Hepatocyte (in vitro differentiated cells): ENCODE measurements around the gene ZDHHC13. TPM values are rescaled to one million over a fixed set of nuclear protein-coding genes. Genes with fewer than 3 reads are reported as not detected.

Source experiments
- DNase-seq: peaks from one replicate; pipeline ENCODE4 v3.0.0-alpha.2; 2016; ENCODE audit warnings: low spot score
- H2AFZ ChIP-seq: fragments of 200-600 bp; sonication (generic); 2 replicates; pipeline ENCODE4 v1.6.0; 2016; ENCODE audit warnings: antibody characterized with exemption, mild to moderate bottlenecking
- H3K27ac ChIP-seq: fragments of 200-600 bp; sonication (generic); 2 replicates; pipeline ENCODE4 v1.5.1; 2016; ENCODE audit warnings: mild to moderate bottlenecking
- H3K27me3 ChIP-seq: fragments of 200-600 bp; sonication (generic); 2 replicates; pipeline ENCODE4 v1.6.1; 2016
- H3K36me3 ChIP-seq: fragments of 200-600 bp; sonication (generic); replicated peaks from 2 replicates; pipeline ENCODE4 v1.5.1; 2016; ENCODE audit warnings: low read depth; ENCODE audit not compliant: insufficient read depth
- H3K4me1 ChIP-seq: fragments of 200-600 bp; sonication (generic); 2 replicates; pipeline ENCODE4 v1.5.1; 2016; ENCODE audit warnings: mild to moderate bottlenecking, moderate library complexity; ENCODE audit not compliant: insufficient read depth
- H3K4me2 ChIP-seq: fragments of 200-600 bp; sonication (generic); 2 replicates; pipeline ENCODE4 v1.6.0; 2016
- H3K4me3 ChIP-seq: fragments of 200-600 bp; sonication (generic); 2 replicates; pipeline ENCODE4 v1.5.1; 2016; ENCODE audit warnings: mild to moderate bottlenecking
- H3K79me2 ChIP-seq: fragments of 200-600 bp; sonication (generic); 2 replicates; pipeline ENCODE4 v1.6.0; 2017; ENCODE audit warnings: mild to moderate bottlenecking
- H3K9me2 ChIP-seq: fragments of 200-600 bp; sonication (generic); replicated peaks from 2 replicates; pipeline ENCODE4 v1.6.0; 2017; ENCODE audit warnings: mild to moderate bottlenecking; ENCODE audit not compliant: insufficient read depth
- H3K9me3 ChIP-seq: fragments of 200-600 bp; sonication (generic); 2 replicates; pipeline ENCODE4 v1.5.1; 2016; ENCODE audit warnings: low read depth, mild to moderate bottlenecking
- H4K20me1 ChIP-seq: fragments of 200-600 bp; sonication (generic); 2 replicates; pipeline ENCODE4 v1.6.0; 2016; ENCODE audit warnings: mild to moderate bottlenecking; ENCODE audit not compliant: insufficient read depth, poor library complexity, severe bottlenecking
- EZH2 ChIP-seq: fragments of 200-600 bp; sonication (generic); IDR thresholded peaks from 2 replicates; pipeline ENCODE4 v1.6.1; 2016; ENCODE audit warnings: antibody characterized with exemption, mild to moderate bottlenecking, borderline replicate concordance
- EZH2phosphoT487 ChIP-seq: fragments of 200-600 bp; sonication (generic); IDR thresholded peaks from one replicate; pipeline ENCODE4 v1.6.1; 2018; ENCODE audit warnings: antibody characterized with exemption, mild to moderate bottlenecking, low read depth, moderate library complexity; ENCODE audit not compliant: unreplicated experiment, severe bottlenecking
- WGBS: methylation state at CpG from one replicate; pipeline ENCODE4 v1.1.6; 2016; ENCODE audit warnings: low lambda C conversion rate; ENCODE audit errors: missing lambda C conversion rate; 5-methylcytosine and 5-hydroxymethylcytosine counted together
- polyA plus RNA-seq: library from polyadenylated mRNA; unstranded; fragments of >200 nt; fragmentation: Nextera tagmentation; extraction: Ambion mirVana; gene quantifications from 2 replicates; pipeline ENCODE4 v1.2.1, GENCODE V29; 2016
- total RNA-seq: library from RNA; depleted of rRNA; stranded (reverse); fragments of >200 nt; gene quantifications from 2 replicates; pipeline ENCODE4 v1.2.3, GENCODE V29; 2014
- TF ChIP-seq, protein P1 (sequence below): fragments of 200-600 bp; sonication (generic); IDR thresholded peaks from 2 replicates; pipeline ENCODE4 v1.5.1; 2016; ENCODE audit warnings: antibody characterized with exemption, mild to moderate bottlenecking; ENCODE audit not compliant: poor library complexity

Gene ZDHHC13
- total and polyA plus RNA-seq, 2 experiments from 2014 or later, result 14.6 to 27.1 TPM

DNA sequence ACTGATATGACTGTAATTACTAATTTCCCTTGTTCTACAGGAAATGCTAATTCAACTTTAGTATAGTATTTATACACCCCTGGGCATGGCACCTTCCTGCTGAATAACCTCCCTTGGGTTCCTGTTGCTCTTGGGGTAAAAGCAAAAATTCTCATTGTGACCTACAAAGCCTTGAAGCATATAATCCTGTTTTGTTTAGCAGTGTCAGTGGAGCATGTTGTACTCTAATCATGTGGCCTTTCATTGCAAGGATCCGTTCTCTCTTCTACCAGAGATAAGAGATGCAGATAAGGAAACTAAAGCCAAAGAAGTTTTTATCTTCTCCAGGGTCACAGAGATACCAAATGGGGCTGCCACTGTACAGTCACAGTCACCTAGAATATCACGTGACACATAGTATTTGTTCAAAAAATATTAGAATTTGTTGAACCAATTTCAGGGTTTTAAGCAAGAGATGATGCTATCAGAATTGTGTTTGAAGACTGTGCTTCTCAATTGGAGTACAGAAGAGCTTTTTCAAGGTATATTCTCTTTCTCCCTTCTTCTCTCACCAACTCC, 59.7 kb downstream of the ZDHHC13 start:
- no peak overlapping the region for H3K4me3 ChIP-seq
- TF ChIP-seq, protein P1, sequence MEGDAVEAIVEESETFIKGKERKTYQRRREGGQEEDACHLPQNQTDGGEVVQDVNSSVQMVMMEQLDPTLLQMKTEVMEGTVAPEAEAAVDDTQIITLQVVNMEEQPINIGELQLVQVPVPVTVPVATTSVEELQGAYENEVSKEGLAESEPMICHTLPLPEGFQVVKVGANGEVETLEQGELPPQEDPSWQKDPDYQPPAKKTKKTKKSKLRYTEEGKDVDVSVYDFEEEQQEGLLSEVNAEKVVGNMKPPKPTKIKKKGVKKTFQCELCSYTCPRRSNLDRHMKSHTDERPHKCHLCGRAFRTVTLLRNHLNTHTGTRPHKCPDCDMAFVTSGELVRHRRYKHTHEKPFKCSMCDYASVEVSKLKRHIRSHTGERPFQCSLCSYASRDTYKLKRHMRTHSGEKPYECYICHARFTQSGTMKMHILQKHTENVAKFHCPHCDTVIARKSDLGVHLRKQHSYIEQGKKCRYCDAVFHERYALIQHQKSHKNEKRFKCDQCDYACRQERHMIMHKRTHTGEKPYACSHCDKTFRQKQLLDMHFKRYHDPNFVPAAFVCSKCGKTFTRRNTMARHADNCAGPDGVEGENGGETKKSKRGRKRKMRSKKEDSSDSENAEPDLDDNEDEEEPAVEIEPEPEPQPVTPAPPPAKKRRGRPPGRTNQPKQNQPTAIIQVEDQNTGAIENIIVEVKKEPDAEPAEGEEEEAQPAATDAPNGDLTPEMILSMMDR, result no peak
- no peak for TF ChIP-seq EZH2phosphoT487
- TF ChIP-seq EZH2, result no peak
- no peaks in the 10 kb centered on the region for H4K20me1 ChIP-seq
- no peaks in the 10 kb centered on the region for H3K36me3 ChIP-seq
- no peaks in the 10 kb centered on the region for H3K27me3 ChIP-seq
- WGBS, result 46% methylated on average over 2 of the region's 2 CpGs
- H3K4me1 ChIP-seq, result no peaks in the 10 kb centered on the region
- DNase-seq, result no peak
- no peak overlapping the region for H3K4me2 ChIP-seq
- H3K79me2 ChIP-seq, result no peaks in the 10 kb centered on the region
- no peaks in the 10 kb centered on the region for H3K9me2 ChIP-seq
- H2AFZ ChIP-seq, result no peak overlapping the region
- H3K27ac ChIP-seq, result no peak overlapping the region
- H3K9me3 ChIP-seq, result no peaks in the 10 kb centered on the region

DNA sequence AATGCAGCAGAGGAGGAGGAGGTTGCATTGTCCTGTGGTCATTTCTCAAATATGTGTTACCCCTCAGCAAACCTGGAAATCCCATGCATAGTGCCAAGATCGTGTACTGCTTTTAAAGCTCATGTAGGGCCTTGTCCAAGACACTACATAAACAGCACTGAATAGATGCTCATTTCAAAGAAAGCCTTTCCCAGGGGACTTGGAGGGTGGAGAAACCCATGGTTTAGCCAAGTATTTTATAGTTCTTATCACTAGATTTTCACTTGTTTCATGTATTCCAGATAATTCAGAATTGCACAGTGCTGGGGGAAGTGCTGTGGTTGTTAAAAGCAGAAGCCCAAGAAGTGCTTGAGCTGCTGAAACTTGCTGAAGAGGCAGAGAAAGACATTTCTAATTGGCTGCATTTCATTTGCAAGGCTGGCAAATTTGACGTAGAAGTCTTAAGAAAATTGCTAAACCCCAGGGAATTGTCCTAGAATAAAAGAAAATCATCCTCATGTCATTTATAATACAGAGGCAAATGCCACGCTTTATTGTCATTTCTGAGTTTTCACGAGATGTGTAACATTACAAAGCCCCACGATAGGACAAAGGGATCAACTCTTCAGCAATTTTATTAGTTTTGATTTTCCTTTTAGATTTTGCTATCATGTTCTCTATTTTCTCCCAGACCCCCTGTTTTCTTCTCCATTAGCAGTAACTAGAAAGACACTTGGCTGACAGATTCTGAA, 64.7 kb downstream of the ZDHHC13 start:
- Histone ChIP-seq H3K4me1 (no peaks in the 10 kb centered on the region), H3K4me3 (no peak overlapping the region), H3K4me2 (no peak overlapping the region), H3K9me2 (no peaks in the 10 kb centered on the region), H3K36me3 (no peaks in the 10 kb centered on the region), H3K27ac (no peak overlapping the region), H4K20me1 (no peaks in the 10 kb centered on the region), H2AFZ (no peak overlapping the region), H3K79me2 (no peaks in the 10 kb centered on the region), H3K27me3 (no peaks in the 10 kb centered on the region), H3K9me3 (no peaks in the 10 kb centered on the region)
- DNase-seq, result no peak
- 87% methylated on average over 5 of the region's 5 CpGs for WGBS
- TF ChIP-seq, protein P1, result no peak
- TF ChIP-seq EZH2phosphoT487, result no peak
- TF ChIP-seq EZH2, result no peak

DNA sequence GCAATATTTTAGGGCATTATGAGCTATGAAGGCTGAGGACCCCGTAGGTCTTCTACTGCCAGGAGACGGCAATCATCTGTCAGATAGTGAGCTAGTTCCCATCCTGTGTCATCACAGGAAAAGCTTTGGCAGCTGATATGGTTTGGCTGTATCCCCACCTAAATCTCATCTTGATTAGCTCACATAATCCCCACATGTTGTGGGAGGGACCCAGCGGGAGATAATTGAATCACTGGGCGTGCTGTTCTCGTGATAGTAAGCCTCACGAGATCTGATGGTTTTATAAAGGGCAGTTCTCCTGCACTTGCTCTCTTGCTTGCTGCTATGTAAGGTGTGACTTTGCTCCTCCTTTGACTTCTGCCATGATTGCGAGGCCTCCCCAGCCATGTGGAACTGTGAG, 66.7 kb downstream of the ZDHHC13 start:
- Histone ChIP-seq H3K9me2 (no peaks in the 10 kb centered on the region), H2AFZ (no peak overlapping the region), H3K4me2 (no peak overlapping the region), H3K79me2 (no peaks in the 10 kb centered on the region), H3K27ac (no peak overlapping the region), H3K4me3 (no peak overlapping the region), H3K4me1 (no peaks in the 10 kb centered on the region), H3K36me3 (no peaks in the 10 kb centered on the region), H4K20me1 (no peaks in the 10 kb centered on the region), H3K27me3 (no peaks in the 10 kb centered on the region), H3K9me3 (no peaks in the 10 kb centered on the region)
- WGBS, result 89% methylated on average over 7 of the region's 7 CpGs
- no peak for DNase-seq
- TF ChIP-seq EZH2 (no peak), EZH2phosphoT487 (no peak)
- TF ChIP-seq, protein P1, result no peak
